HG02885 (cell line): ENCODE measurements around the gene CASP1.
"Not testable (repeated sequence)": the region's sequence is repeated elsewhere in the genome, so short reads cannot be mapped to it uniquely, and the experiment has no call there.

ENCODE experiments used
- ATAC-seq: cut with Tn5 transposase; IDR thresholded peaks from one replicate; pipeline ENCODE4 v1.9.1; 2021; ENCODE audit warnings: mild to moderate bottlenecking; ENCODE audit not compliant: unreplicated experiment, poor library complexity

CASP1 gene

DNA sequence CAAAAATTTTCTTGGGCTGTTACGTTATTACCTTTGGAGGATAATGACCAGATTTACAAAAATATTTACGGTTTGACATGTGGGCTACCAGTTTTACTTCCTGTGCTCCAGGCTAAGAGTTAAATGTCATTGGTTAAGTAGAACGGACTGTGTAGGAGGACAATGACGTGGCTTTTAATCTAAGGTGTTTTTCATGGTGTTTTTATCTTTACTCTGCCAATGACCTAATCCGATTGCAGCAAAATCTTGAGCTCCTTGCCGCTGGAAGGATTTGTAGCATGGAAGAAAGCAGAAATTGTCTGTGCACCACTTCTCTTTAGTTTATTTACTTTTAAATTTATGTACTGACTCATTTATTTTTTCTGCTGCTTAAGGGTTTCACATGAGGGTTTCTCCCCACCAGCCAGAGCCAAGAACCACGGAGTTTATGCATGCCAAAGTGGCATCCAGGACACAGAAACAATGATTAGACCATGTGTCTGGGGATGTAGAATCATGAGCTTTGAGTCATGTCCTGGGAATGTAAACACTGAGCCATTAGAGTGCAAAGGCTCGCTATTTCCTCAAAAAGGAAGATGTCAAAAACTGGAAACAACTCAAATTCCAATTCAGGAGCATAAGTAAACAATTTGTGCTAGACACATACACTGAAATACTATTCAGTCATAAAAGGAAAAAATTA lies 12.1 kb upstream of the CASP1 start:
- no peak for ATAC-seq

DNA sequence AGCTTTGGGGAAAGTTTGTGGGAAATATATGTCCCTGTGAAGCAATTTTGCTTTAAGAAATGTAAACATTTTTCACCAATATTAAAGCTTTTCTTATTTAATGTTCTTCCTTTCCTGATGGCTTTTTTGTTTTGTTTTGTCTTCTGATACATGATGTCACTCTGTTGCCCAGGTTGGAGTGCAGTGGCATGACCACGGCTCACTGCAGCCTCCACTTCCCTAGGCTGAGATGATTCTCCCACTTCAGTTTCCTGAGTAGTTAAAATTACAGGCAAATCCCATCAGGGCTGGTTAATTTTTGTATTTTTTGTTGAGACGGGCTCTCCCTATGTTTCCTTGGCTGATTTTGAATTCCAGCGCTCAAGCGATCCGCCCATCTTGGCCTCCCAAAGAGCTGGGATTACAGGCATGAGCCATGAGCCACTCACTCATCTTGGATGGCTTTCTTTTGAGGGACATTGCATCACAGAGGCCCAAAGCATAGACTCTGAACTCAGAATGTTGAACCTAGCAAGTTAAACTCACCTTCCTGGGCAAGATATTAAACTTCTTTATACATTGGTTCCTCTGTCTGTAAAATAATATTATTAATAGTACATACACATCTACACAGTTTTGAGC lies 10.8 kb upstream of the CASP1 start:
- ATAC-seq = no peak

DNA sequence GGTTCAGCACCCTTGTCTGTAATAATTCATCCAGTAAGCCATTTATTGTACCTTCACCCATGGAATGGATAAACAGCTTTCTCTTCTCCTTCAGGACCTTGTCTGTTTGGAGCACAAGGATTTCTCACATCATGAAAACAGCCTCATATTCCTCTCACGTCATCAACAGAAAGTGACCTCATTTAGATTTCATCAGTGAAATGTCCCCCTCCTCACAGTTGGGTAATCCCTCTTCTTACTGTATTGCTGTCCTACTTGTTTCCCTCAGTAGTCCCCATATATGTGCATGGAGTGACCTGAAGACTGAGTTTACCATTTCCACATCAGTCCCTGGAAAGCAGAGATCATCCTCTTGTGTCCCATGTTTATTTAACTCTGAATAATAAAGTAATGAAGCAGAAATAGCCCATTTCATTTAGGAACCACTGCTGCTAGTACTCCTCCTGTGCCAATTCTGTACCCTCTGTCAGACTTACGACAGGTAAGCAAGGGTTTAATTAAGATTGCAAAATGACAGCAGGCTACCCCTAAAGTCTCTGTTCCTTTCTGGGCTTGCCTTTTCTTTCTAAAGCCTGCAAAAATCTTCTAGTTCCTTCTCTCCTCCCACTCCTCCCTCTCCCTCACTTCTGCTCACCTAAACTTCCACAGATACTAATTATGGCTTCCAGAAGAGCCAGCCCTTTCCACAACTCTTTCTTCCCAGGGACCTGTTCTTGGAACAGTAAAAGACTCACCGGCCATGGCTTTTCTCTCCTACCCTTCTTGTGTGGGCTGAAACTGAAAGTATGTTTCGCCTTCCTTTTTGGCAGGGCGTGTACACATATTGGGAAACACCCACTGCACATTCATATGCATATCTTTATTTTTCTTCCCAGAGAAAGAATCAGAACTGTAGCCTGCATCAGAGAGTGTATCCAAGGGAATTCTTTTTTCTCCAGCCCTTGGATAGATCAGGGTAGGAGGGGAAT lies 9.9 kb upstream of the CASP1 start, which contains the start of gene CARD16:
Gene CARD16 (minus strand): TSS at position 779 of the 968 bp plus-strand sequence. CDS start 38 bp downstream, at position 741.
- peak; percentile 99 for ATAC-seq

DNA sequence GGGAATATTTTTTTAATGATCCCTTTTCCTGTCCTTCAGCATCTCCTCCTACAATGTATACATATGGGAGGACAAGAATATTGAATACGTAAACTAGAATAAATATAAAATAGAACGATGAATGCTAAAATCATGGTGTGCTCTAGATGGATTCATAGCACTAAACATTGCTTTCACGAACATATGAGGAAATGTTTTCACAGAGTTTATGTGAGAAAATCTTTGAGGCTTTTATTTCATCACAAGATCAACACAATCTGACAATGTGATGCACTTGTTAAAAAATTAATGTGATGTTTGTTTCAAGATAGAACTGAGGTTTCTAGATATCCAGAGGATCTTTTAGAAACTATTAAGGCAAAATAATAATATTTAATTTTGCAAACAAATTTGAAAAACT lies 7.2 kb upstream of the CASP1 start:
- ATAC-seq = no peak

DNA sequence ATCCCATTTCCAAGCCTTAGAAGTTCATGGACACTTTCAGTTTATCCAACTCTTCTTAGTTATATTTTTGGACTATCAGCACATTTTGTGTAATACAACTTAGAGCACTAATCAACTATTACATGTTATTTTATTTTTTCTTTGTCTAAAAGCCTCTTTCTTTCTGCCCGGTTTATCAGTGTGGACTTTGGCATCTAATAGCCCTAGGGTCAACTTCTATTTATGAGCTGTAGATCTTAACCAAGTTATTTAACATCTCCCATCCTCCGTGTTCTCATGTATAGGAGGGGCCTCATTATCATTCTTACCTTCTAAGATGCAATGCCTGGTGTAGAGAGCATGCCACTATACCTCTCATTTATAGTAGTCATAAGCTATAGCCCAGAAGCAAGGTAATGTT lies 5.8 kb upstream of the CASP1 start:
- ATAC-seq = no peak

DNA sequence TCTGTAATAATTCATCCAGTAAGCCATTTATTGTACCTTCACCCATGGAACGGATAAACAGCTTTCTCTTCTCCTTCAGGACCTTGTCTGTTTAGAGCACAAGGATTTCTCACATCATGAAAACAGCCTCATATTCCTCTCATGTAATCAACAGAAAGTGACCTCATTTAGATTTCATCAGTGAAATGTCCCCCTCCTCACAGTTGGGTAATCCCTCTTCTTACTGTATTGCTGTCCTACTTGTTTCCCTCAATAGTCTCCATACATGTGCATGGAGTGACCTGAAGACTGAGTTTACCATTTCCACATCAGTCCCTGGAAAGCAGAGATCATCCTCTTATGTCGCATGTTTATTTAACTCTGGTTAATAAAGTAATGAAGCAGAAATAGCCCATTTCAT lies 556 bp downstream of the CASP1 start:
- ATAC-seq = not testable (repeated sequence)

DNA sequence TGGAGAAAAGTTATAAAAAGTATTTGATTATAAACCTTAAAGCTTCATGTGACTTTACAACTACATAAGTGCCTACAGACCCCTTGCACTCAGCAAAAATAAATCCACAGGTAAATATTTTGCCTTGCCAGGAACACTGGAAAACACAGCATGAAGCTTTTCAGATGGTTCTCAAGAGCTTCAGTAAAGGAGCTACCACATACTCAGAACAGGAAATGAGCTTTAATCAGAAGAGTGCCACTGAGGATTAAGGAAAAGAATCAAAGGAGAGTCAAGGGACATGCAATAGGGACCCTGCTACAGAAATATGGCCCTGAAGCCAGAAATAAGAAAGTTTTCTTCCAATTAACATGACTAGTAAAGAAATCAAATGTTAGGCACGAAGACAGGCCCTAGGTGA lies 1.2 kb downstream of the CASP1 start:
- ATAC-seq = no peak

DNA sequence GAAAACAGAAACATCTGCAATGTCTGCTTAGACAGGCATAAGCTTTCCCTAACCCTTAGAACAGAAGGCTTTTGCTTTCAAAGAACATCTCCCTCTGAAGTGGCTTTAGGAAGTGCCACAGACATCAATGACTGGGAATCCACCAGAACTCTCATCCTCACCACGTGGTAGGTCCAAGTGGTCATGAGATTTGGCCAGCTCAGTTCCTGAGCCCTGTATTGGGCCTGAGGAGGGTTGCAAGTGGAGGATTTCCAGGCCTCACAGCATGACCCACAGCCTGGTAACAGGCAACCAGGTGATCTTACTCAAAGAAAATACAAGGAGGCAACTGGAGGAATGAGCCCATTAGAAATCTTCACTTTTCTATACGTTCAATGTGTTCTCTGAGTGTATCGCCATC lies 1.6 kb downstream of the CASP1 start:
- ATAC-seq = no peak

DNA sequence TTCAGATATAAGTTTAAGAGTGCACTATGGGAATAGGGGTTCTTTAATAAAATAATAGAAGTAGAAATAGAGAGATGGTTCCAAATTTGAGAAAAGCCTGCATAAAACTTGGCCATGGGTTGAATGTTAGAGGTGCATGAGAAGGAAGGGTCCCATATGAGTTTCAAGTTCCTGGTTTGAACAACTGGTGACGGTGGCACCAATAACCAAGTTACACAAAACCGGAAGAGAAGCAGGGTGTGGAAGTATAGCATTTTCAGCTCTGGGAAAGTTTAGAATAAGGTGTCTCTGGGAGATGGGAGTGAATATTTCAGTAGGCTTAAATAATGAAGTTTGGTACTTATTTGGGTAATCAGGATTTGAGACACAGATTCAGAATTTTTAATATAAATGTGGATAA lies 2.4 kb downstream of the CASP1 start:
- ATAC-seq = no peak

DNA sequence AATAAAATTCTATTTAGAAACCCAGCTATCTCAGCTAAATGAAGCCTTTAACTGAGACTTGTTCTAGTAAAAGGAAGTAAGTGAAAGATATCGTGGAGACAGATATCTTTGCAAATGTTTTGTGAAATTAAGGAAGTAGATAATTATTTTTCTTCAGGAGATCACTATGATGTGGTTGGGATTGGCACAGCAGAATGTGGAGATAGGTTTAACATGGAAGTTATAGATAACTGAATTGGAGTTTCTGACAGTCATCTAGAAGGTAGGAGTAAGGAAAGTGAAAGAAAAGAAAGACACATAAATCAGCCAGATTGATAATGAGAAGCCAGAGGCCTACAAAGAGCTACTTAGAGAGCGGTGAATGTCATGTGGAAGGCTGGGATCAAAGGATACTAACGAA lies 7.3 kb downstream of the CASP1 start:
- ATAC-seq = no peak

DNA sequence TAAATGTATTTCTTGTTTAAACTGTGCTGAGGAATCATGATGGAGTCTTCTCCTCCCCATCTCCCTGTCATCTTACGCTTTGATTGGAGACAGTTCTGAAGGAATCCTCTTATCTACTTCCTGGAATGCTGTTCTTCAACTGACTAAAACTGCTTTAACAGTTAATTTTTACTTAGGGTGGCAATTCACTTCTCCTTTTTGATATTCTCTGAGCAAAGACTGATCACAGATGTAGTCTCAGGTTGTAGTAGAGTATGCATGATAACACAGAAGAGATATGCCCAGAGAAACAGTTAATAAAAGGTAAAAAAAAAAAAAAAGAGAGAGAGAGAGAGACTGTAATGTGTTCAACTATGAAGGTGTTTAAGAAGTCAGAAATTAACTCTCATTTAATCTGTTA lies 10.6 kb downstream of the CASP1 start:
- no peak for ATAC-seq

DNA sequence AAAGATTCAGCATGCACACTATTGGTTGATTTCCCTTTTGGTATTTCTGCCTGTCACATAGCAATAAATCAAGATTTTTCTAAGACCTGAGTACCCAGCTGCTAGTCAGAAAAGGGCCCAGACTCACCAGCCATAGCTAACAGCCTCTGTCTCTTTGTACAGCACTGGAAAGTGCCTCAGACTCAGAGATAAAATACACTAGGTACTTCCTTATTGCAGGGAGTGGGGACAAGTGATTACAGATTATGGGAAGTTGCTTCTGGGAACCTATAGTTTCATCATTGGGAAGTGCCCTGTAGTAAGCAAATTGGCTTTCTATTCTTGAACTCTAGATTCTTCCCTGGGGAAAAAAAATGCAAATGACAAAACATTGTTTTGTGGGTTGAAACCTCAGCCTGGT lies 11.9 kb downstream of the CASP1 start, which contains the start of gene CASP5:
Gene CASP5 (minus strand): TSS at position 166 of the 400 bp plus-strand sequence. CDS start 32 bp downstream, at position 134.
- no peak for ATAC-seq

DNA sequence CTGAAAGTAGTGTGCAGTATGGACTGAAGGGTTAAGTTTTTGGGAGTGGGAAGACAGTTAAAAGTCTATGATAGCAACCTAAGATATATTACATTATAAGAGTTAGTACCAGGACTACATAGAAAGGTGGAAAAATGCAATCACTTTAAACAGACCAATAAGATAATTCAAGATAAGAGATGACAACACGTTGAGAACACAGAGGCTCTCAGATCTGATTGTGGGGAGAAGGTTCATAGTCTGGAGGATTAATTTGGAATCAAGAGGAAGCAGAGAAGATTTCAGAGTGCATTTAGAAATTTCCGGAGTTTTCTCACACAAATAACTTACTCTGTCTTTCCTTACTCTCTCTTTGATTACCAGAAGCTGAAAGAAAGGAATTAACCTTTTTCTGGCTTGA lies 12.4 kb downstream of the CASP1 start:
- no peak for ATAC-seq

DNA sequence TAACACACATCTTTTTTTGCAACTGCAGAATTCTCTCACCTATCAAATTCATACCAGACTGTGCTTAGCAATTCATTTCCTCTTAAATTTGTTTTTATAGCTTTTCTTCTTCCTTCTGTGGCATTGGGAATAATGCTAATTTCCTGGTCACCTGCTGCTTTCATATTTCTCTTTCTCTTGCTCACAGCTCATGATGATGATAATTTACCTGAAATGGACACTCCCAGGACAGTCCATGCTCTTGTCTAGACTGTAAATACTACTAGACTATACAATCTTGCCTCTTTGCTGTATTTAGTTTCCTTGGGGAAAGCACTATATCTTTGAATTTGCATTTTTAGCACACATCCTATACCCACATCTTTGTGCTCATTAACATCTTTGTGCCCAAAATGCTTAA lies 27.5 kb downstream of the CASP1 start:
- no peak for ATAC-seq

DNA sequence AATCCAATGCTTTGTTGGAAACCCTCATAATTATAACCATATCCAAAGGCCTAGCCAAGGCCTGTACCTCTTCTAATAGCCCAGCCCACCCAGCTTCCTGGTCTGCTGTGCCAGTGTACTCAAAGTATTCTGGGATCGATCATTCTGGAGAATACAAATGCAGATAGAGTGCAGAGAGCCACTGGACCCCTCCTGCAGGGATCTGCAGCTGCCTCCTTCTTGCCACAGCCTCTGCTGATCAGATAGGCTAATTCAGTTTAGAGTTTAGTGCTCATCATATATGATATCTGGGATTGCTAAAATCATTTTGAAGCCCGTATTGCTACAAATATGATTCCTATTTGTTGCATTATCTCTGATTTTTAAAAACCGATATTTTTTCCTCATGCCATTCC lies 29.5 kb downstream of the CASP1 start:
- no peak for ATAC-seq

DNA sequence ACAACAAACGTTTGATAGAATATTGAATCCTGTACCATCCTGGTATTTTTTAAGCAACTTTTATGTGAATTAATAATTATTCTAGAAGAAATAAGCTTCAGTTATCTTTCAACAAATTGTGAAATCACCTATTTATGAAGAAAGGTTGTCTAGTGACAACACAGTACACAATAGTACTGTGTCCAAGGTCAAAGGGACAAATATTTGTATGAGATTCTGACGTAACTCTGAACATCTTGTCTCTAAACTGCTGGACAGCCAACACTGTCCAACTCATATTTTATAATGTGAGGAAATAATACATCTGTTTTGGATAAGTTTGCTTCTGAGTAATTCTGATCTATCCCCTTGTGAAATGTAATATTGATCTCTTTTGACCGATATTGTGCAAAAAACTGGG lies 30.9 kb downstream of the CASP1 start:
- no peak for ATAC-seq

DNA sequence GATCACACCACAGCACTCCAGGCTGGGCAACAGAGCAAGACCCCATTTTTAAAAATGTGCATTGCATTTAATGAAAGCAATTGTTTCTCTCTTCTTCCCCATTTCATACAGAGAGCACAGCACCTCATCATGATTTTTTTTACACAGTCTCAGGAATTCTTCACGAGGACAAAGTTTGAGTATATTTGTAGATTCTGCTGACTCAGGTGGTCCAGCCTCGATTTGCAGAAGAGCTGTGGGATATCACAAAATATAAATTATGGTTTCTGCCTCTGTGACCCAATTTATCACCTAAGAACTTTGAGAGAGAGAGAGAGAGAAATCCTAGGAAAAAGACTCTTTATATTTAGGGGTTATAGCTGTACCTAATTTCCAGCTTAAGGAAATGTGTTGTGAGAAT lies 31.8 kb downstream of the CASP1 start:
- no peak for ATAC-seq

DNA sequence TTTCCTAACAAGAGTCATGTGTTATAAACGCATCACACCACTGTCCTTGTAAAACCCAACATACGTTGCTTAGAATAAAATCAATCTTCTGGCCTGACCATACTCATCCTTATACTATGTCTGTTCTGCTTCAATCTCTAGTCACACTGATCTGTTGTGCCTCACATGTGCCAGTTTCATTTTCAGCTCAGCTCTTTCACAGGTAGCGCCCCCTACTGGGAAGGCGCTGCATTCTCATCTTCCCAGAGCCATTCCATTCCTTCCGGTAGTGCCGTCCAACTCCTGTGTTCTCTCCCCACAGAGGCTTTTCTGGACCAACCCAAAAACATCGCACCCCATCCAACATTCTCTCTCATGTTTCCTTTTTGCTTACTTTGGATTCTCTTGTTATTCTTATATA lies 34.1 kb downstream of the CASP1 start:
- peak; percentile 91 for ATAC-seq

DNA sequence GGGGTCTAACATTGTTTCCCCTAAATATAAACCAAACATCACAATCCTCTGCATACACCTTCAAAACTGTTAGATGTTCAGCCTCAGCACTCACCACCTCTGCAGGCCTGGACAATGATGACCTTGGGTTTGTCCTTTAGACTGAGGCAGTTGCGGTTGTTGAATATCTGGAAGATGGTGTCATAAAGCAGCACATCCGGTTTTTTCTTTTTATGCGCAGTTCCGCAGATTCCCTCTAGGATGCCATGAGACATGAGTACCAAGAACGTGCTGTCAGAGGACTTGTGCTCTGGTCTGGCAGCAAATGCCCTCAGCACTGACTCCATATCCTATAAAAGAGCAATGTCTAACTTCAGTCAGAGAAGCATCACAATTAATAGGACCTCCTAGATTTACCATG lies 34.8 kb downstream of the CASP1 start:
- ATAC-seq = no peak

DNA sequence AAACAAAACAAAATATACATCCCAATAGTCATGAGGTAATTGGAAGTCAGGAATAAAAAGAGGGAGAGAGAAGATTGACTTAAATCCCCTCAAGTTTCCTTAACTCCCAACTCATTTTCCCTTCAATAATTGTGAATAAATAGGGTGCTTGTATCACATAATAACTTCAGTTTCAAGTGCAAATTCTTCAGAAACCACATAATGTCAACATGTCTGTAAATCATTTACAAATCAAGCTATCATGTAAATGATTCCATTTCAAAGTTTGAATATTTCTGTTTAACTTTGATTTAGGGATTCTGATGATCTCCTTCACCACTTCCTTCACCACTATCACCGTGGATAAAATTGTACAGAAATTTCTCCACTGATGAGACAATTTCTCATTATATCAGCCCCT lies 35.2 kb downstream of the CASP1 start:
- ATAC-seq = no peak

DNA sequence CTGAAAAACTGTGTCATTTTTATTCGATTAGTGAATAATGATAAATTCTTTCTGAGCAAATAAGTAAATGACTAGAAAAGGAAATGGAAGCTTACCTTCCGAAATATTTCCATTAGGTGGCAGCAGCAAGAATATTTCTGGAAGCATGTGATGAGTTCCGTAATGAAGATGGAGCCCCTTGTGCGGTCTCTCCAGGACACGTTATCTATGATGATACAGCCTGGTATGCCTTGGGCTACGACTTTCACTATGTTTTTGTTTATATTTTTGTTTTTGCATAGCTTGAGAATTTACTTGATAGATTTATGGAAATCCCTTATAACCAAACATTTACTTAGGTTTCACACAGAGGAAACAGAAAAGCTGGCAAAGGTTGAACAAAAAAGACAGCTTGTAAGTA lies 37.7 kb downstream of the CASP1 start:
- ATAC-seq = no peak
